Endodermal cell (in vitro differentiated cells): Measurements from ENCODE around the gene MLNR. TPM values are rescaled to one million over a fixed set of nuclear protein-coding genes. Genes with fewer than 3 reads are reported as not detected.

Experiments
- DNase-seq: peaks from one replicate; pipeline ENCODE4 v3.0.0-alpha.2; 2017
- H3K27ac ChIP-seq: 2 replicates; pipeline ENCODE4 v1.5.1; 2013; ENCODE audit warnings: mild to moderate bottlenecking, low read depth, low read length, moderate library complexity
- H3K27me3 ChIP-seq: 2 replicates; pipeline ENCODE4 v1.6.1; 2013; ENCODE audit warnings: mild to moderate bottlenecking, low read length, moderate library complexity; ENCODE audit not compliant: insufficient read depth, control insufficient read depth, poor library complexity, severe bottlenecking
- H3K36me3 ChIP-seq: 2 replicates; pipeline ENCODE4 v1.7.0; 2013; ENCODE audit warnings: mild to moderate bottlenecking, low read length, moderate library complexity; ENCODE audit not compliant: control insufficient read depth, insufficient read depth
- H3K4me1 ChIP-seq: one replicate; pipeline ENCODE4 v1.7.0; 2013; ENCODE audit warnings: low read length; ENCODE audit not compliant: control insufficient read depth, insufficient read depth
- H3K4me3 ChIP-seq: 2 replicates; pipeline ENCODE4 v1.5.1; 2013; ENCODE audit warnings: mild to moderate bottlenecking, low read length, moderate library complexity
- H3K9ac ChIP-seq: 2 replicates; pipeline ENCODE4 v1.6.1; 2013; ENCODE audit warnings: mild to moderate bottlenecking, low read length, moderate library complexity; ENCODE audit not compliant: poor library complexity, severe bottlenecking; ENCODE audit errors: extremely low read depth
- H3K9me3 ChIP-seq: 2 replicates; pipeline ENCODE4 v1.6.1; 2013; ENCODE audit warnings: mild to moderate bottlenecking, low read length, moderate library complexity; ENCODE audit not compliant: control insufficient read depth
- H3K27ac Mint-ChIP-seq: 2 replicates; pipeline ENCODE4 v1.8.0; 2020; ENCODE audit warnings: mixed read lengths
- H3K27me3 Mint-ChIP-seq: 2 replicates; pipeline ENCODE4 v1.8.0; 2021; ENCODE audit warnings: mild to moderate bottlenecking, mixed read lengths; ENCODE audit not compliant: insufficient read depth
- H3K36me3 Mint-ChIP-seq: 2 replicates; pipeline ENCODE4 v1.8.0; 2020; ENCODE audit warnings: low read depth, mixed read lengths
- H3K4me1 Mint-ChIP-seq: 2 replicates; pipeline ENCODE4 v1.8.0; 2020; ENCODE audit warnings: mixed read lengths
- H3K4me3 Mint-ChIP-seq: 2 replicates; pipeline ENCODE4 v1.8.0; 2020; ENCODE audit warnings: mild to moderate bottlenecking, moderate library complexity, mixed read lengths
- H3K9me3 Mint-ChIP-seq: 2 replicates; pipeline ENCODE4 v1.8.0; 2020; ENCODE audit warnings: mild to moderate bottlenecking, mixed read lengths
- WGBS, 2 experiments: methylation state at CpG; one replicate each; pipeline versions ENCODE4 v1.1.5 to v1.1.7; 2013; ENCODE audit warnings: missing lambda C conversion rate in 2 of 2, mixed read lengths in 1 of 2; ENCODE audit not compliant: insufficient coverage in 1 of 2, insufficient read length in 1 of 2; 5-methylcytosine and 5-hydroxymethylcytosine counted together
- total RNA-seq, 2 donors: library from RNA; stranded (reverse); fragmentation: NEBNext Ultra II Directional in 1 of 2; extraction: Animal tissue kit (Norgen Biotek cat#: 25700) in 1 of 2; gene quantifications; 2 replicates in 1 of 2; 3 replicates in 1 of 2; pipeline ENCODE4 v1.2.1, GENCODE V29; 2021
- TF ChIP-seq, protein P1 (sequence below): fragments of 200-600 bp; sonication (generic); conservative IDR thresholded peaks from 2 replicates; pipeline ENCODE4 v1.5.0; 2021; ENCODE audit warnings: antibody characterized with exemption, mild to moderate bottlenecking

MLNR gene
- total RNA-seq, 2 donors from 2014 or later: 0.29 to 0.35 TPM

GRCh38 chr13:49218493-49219051 lies 1.6 kb upstream of the MLNR start:
- no peaks in the 10 kb centered on the region for H3K9me3 ChIP-seq
- no peak overlapping the region for H3K9ac ChIP-seq
- 34 to 41% methylated on average over 22 to 25 of the region's 25 CpGs for WGBS, 2 experiments
- H3K36me3 Mint-ChIP-seq: no peaks in the 10 kb centered on the region
- peak overlapping the region; percentile 52 for H3K4me3 Mint-ChIP-seq
- peaks cover 28% of the 10 kb centered on the region for H3K4me1 Mint-ChIP-seq
- H3K27ac ChIP-seq: no peak overlapping the region
- H3K27ac Mint-ChIP-seq: no peak overlapping the region
- H3K27me3 ChIP-seq: peaks cover 66% of the 10 kb centered on the region
- peak; percentile 71 for DNase-seq
- no peak overlapping the region for H3K4me3 ChIP-seq
- H3K4me1 ChIP-seq: no peaks in the 10 kb centered on the region
- H3K27me3 Mint-ChIP-seq: peaks cover 76% of the 10 kb centered on the region
- H3K36me3 ChIP-seq: no peaks in the 10 kb centered on the region
- TF ChIP-seq, protein P1, sequence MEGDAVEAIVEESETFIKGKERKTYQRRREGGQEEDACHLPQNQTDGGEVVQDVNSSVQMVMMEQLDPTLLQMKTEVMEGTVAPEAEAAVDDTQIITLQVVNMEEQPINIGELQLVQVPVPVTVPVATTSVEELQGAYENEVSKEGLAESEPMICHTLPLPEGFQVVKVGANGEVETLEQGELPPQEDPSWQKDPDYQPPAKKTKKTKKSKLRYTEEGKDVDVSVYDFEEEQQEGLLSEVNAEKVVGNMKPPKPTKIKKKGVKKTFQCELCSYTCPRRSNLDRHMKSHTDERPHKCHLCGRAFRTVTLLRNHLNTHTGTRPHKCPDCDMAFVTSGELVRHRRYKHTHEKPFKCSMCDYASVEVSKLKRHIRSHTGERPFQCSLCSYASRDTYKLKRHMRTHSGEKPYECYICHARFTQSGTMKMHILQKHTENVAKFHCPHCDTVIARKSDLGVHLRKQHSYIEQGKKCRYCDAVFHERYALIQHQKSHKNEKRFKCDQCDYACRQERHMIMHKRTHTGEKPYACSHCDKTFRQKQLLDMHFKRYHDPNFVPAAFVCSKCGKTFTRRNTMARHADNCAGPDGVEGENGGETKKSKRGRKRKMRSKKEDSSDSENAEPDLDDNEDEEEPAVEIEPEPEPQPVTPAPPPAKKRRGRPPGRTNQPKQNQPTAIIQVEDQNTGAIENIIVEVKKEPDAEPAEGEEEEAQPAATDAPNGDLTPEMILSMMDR: no peak
- no peaks in the 10 kb centered on the region for H3K9me3 Mint-ChIP-seq

GRCh38 chr13:49219647-49220035 lies 497 bp upstream of the MLNR start:
- Histone ChIP-seq H3K4me3 (no peak overlapping the region), H3K9me3 (no peaks in the 10 kb centered on the region), H3K9ac (no peak overlapping the region), H3K4me1 (no peaks in the 10 kb centered on the region), H3K27ac (no peak overlapping the region), H3K27me3 (peaks cover 76% of the 10 kb centered on the region), H3K36me3 (no peaks in the 10 kb centered on the region)
- no peaks in the 10 kb centered on the region for H3K36me3 Mint-ChIP-seq
- 27 to 58% methylated on average over 8 to 17 of the region's 17 CpGs for WGBS, 2 experiments
- H3K27me3 Mint-ChIP-seq: peaks cover 87% of the 10 kb centered on the region
- peaks cover 24% of the 10 kb centered on the region for H3K4me1 Mint-ChIP-seq
- H3K27ac Mint-ChIP-seq: no peak overlapping the region
- TF ChIP-seq, protein P1: no peak
- DNase-seq: no peak
- H3K4me3 Mint-ChIP-seq: peak overlapping the region; percentile 43
- H3K9me3 Mint-ChIP-seq: no peaks in the 10 kb centered on the region

GRCh38 chr13:49220856-49221589 lies 885 bp downstream of the MLNR start:
- H3K4me1 Mint-ChIP-seq: peaks cover 19% of the 10 kb centered on the region
- Histone ChIP-seq H3K27me3 (peaks cover 79% of the 10 kb centered on the region), H3K36me3 (no peaks in the 10 kb centered on the region), H3K9me3 (no peaks in the 10 kb centered on the region), H3K4me1 (no peaks in the 10 kb centered on the region), H3K9ac (no peak overlapping the region), H3K27ac (no peak overlapping the region), H3K4me3 (peak overlapping the region; percentile 52)
- H3K27ac Mint-ChIP-seq: no peak overlapping the region
- TF ChIP-seq, protein P1: no peak
- H3K9me3 Mint-ChIP-seq: no peaks in the 10 kb centered on the region
- WGBS, 2 experiments: 11 to 12% methylated on average over 43 to 73 of the region's 73 CpGs
- peaks cover 95% of the 10 kb centered on the region for H3K27me3 Mint-ChIP-seq
- H3K4me3 Mint-ChIP-seq: peak overlapping the region; percentile 37
- peak; percentile 75 for DNase-seq
- H3K36me3 Mint-ChIP-seq: no peaks in the 10 kb centered on the region
